Trophoblast cell (in vitro differentiated cells and primary cell): ENCODE data around the gene MARCHF7.

Source experiments
- DNase-seq, 2 donors: peaks; one replicate each; pipeline ENCODE4 v3.0.0-alpha.2; 2016
- H2AFZ ChIP-seq: 2 replicates; pipeline ENCODE4 v1.6.1; 2013; ENCODE audit warnings: low read length, moderate library complexity, mild to moderate bottlenecking; ENCODE audit not compliant: insufficient read depth, poor library complexity
- H2AK5ac ChIP-seq: 2 replicates; pipeline ENCODE4 v1.6.1; 2013; ENCODE audit warnings: mild to moderate bottlenecking, low read length
- H2BK120ac ChIP-seq: 2 replicates; pipeline ENCODE4 v1.6.1; 2013; ENCODE audit warnings: low read length, mild to moderate bottlenecking, moderate library complexity; ENCODE audit not compliant: insufficient read depth, poor library complexity
- H2BK12ac ChIP-seq: 2 replicates; pipeline ENCODE4 v1.6.1; 2013; ENCODE audit warnings: mild to moderate bottlenecking, low read length, moderate library complexity
- H2BK5ac ChIP-seq: 2 replicates; pipeline ENCODE4 v1.6.1; 2013; ENCODE audit warnings: low read length, low read depth, moderate library complexity, mild to moderate bottlenecking; ENCODE audit not compliant: poor library complexity
- H3K14ac ChIP-seq: 2 replicates; pipeline ENCODE4 v1.6.1; 2013; ENCODE audit warnings: mild to moderate bottlenecking, low read length
- H3K18ac ChIP-seq: 2 replicates; pipeline ENCODE4 v1.6.1; 2013; ENCODE audit warnings: mild to moderate bottlenecking, low read length
- H3K23ac ChIP-seq: 2 replicates; pipeline ENCODE4 v1.6.1; 2013; ENCODE audit warnings: low read length
- H3K27ac ChIP-seq: 2 replicates; pipeline ENCODE4 v1.5.1; 2013; ENCODE audit warnings: low read depth, mild to moderate bottlenecking, inconsistent platforms, low read length, moderate library complexity
- H3K27me3 ChIP-seq: 2 replicates; pipeline ENCODE4 v1.6.1; 2013; ENCODE audit warnings: inconsistent platforms, mild to moderate bottlenecking, low read length, moderate library complexity; ENCODE audit not compliant: insufficient read depth
- H3K36me3 ChIP-seq, 2 experiments: 1 replicate in 1 of 2; 2 replicates in 1 of 2; pipeline ENCODE4 v1.6.1; 2013; ENCODE audit warnings: low read length in 2 of 2, mild to moderate bottlenecking in 2 of 2, moderate library complexity in 1 of 2; ENCODE audit not compliant: insufficient read depth in 2 of 2, control insufficient read depth in 1 of 2
- H3K4ac ChIP-seq: 2 replicates; pipeline ENCODE4 v1.6.1; 2013; ENCODE audit warnings: low read depth, mild to moderate bottlenecking, low read length, moderate library complexity
- H3K4me1 ChIP-seq, 2 experiments: 1 replicate in 1 of 2; 2 replicates in 1 of 2; pipeline ENCODE4 v1.6.1; 2013; ENCODE audit warnings: low read length in 2 of 2, mild to moderate bottlenecking in 2 of 2, moderate library complexity in 1 of 2; ENCODE audit not compliant: insufficient read depth in 2 of 2, control insufficient read depth in 1 of 2
- H3K4me2 ChIP-seq: 2 replicates; pipeline ENCODE4 v1.6.1; 2013; ENCODE audit warnings: inconsistent platforms, mild to moderate bottlenecking, low read length, moderate library complexity
- H3K4me3 ChIP-seq: 2 replicates; pipeline ENCODE4 v1.5.1; 2013; ENCODE audit warnings: mild to moderate bottlenecking, low read depth, low read length, inconsistent platforms
- H3K79me1 ChIP-seq: one replicate; pipeline ENCODE4 v1.6.1; 2013; ENCODE audit warnings: low read length
- H3K79me2 ChIP-seq: 2 replicates; pipeline ENCODE4 v1.6.1; 2013; ENCODE audit warnings: low read length, mild to moderate bottlenecking; ENCODE audit not compliant: control insufficient read depth, insufficient read depth, poor library complexity
- H3K9ac ChIP-seq: 2 replicates; pipeline ENCODE4 v1.6.1; 2013; ENCODE audit warnings: mild to moderate bottlenecking, low read length
- H3K9me3 ChIP-seq: 2 replicates; pipeline ENCODE4 v1.6.1; 2013; ENCODE audit warnings: low read depth, mild to moderate bottlenecking, control low read depth, inconsistent platforms, low read length; ENCODE audit not compliant: insufficient read depth
- H4K12ac ChIP-seq: 2 replicates; pipeline ENCODE4 v1.6.1; 2013; ENCODE audit warnings: low read depth, mild to moderate bottlenecking, low read length, moderate library complexity
- H4K8ac ChIP-seq: 2 replicates; pipeline ENCODE4 v1.6.1; 2013; ENCODE audit warnings: low read depth, mild to moderate bottlenecking, low read length, moderate library complexity
- H4K91ac ChIP-seq: one replicate; pipeline ENCODE4 v1.6.1; 2013; ENCODE audit warnings: low read depth, mild to moderate bottlenecking, low read length, moderate library complexity
- WGBS: extraction: QIAGEN DNeasy Blood & Tissue Kit; methylation state at CpG from one replicate; pipeline ENCODE4 v1.1.7; 2013; ENCODE audit warnings: missing lambda C conversion rate; ENCODE audit not compliant: insufficient read length, insufficient coverage; ENCODE audit errors: extremely low coverage; 5-methylcytosine and 5-hydroxymethylcytosine counted together

MARCHF7 gene

DNA sequence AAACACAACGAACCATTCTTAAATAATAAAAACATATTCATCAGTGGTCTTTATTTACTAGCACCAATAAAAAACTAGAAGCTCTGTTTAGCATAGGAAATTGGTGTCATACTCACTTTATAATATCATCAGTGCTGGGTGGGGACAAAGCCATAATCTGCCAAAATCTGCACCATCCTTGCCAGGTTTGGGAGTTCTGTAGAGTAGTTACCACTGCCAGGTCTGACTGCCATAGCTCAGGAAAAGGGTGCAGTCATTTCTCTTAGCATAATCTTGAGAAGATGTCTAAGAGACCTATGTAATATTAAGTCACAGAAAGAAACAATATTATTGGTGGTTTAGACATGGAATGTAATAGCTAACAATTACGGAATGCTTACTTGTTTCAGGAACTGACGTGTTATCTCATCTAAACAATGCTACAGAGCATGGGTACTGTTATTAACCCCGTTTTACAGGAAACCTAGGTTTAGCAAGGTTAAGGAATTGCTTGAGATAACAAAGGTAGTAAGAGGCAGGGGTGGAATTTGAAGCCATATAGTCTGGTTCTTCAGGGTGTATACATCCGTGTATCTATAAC, 1.6 kb upstream of the MARCHF7 start:
- Histone ChIP-seq H2AK5ac (no peak overlapping the region), H3K27me3 (no peaks in the 10 kb centered on the region), H3K4me1 (peaks cover 2 to 7% of the 10 kb centered on the region in 2 experiments), H3K27ac (no peak overlapping the region), H3K4me3 (no peak overlapping the region), H3K9ac (no peak overlapping the region), H2BK5ac (no peak overlapping the region), H3K23ac (no peak overlapping the region), H3K4ac (no peak overlapping the region), H2BK120ac (no peak overlapping the region), H4K91ac (no peak overlapping the region), H4K8ac (no peak overlapping the region), H3K36me3 (peaks cover 5 to 6% of the 10 kb centered on the region in 2 experiments), H2BK12ac (no peak overlapping the region), H3K4me2 (no peak overlapping the region), H3K79me1 (peaks cover 10% of the 10 kb centered on the region), H3K9me3 (no peaks in the 10 kb centered on the region), H3K18ac (no peak overlapping the region), H3K14ac (no peak overlapping the region), H4K12ac (no peak overlapping the region), H3K79me2 (peaks cover 16% of the 10 kb centered on the region), H2AFZ (no peak overlapping the region)
- WGBS = no CpG with 5 or more reads among the region's 5 CpGs
- peak; percentile 71 to 97 for DNase-seq

DNA sequence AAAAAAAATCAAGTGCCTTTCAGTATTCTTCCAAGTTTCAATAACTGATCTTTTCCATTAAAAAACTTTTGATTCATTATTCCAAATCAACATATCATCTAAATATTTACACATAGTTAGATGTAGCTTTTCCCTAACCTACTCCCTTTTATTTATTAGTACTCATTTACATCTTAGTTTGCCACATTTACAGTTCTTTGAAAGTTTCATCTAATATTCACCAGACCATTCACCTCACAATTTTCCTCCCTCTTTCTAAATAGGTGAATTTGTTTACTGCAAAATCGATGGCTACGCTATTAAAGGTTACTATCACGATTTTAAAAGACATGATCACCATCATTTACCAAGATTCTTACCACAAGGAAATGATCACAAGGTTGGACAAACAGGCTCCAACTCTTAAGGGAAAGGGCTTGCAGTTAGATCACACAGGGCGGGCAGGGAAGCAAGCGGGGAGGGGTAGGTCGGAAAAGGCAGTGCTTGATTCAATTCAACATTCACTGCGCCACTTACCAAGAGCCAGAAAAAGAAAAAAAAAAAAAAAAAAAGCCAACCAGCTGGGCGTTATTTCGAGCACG, 654 bp upstream of the MARCHF7 start:
- H3K14ac ChIP-seq = no peak overlapping the region
- no peak overlapping the region for H2BK120ac ChIP-seq
- no peak for DNase-seq
- peak overlapping the region; percentile 57 for H3K4me3 ChIP-seq
- no peak overlapping the region for H3K9ac ChIP-seq
- no peak overlapping the region for H2BK12ac ChIP-seq
- WGBS = no CpG with 5 or more reads among the region's 10 CpGs
- peak overlapping the region; percentile 70 for H3K27ac ChIP-seq
- peak overlapping the region; percentile 54 for H4K8ac ChIP-seq
- H3K23ac ChIP-seq = no peak overlapping the region
- no peak overlapping the region for H2AK5ac ChIP-seq
- no peaks in the 10 kb centered on the region for H3K27me3 ChIP-seq
- peaks cover 9 to 10% of the 10 kb centered on the region in 2 experiments for H3K36me3 ChIP-seq
- peaks cover 6 to 11% of the 10 kb centered on the region in 2 experiments for H3K4me1 ChIP-seq
- H3K18ac ChIP-seq = no peak overlapping the region
- peaks cover 10% of the 10 kb centered on the region for H3K79me1 ChIP-seq
- H3K79me2 ChIP-seq = peaks cover 19% of the 10 kb centered on the region
- H3K4me2 ChIP-seq = peak overlapping the region; percentile 53
- H2BK5ac ChIP-seq = no peak overlapping the region
- no peak overlapping the region for H3K4ac ChIP-seq
- no peaks in the 10 kb centered on the region for H3K9me3 ChIP-seq
- H4K12ac ChIP-seq = no peak overlapping the region
- H2AFZ ChIP-seq = no peak overlapping the region
- no peak overlapping the region for H4K91ac ChIP-seq

DNA sequence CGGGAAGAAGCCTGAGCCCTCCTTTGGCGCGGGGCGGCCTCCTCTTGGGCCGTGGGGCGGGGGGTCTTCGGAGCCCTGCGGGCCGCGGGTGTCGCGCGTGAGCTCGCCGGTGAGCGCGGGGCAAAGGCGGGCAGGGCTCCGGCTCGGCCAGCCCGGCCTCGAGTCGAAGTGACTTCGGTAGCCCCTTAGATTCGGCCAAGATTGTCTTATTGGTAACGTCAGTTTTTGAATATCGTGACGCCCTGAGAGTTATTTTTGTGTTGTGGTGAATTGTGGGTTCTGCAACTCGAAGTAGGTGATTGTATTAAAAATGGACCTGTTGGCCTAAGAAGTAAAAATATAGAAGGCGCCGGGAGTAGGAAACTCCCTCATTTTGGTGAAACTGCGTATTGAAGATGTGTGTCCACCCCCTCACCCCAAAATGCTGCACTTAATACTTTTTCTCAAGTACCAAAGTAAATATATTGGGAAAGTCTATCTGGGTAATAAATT, 669 bp downstream of the MARCHF7 start:
- Histone ChIP-seq H3K79me2 (peaks cover 22% of the 10 kb centered on the region), H2AK5ac (peak overlapping the region; percentile 88), H3K23ac (no peak overlapping the region), H3K14ac (peak overlapping the region; percentile 98), H3K27ac (peak overlapping the region; percentile 99), H3K4me3 (peak overlapping the region; percentile 100), H3K4me1 (peaks cover 6 to 11% of the 10 kb centered on the region in 2 experiments), H3K18ac (peak overlapping the region; percentile 98), H4K91ac (peak overlapping the region; percentile 97), H4K8ac (peak overlapping the region; percentile 96), H3K4me2 (peak overlapping the region; percentile 64), H2BK120ac (peak overlapping the region; percentile 95), H3K9me3 (no peaks in the 10 kb centered on the region), H3K9ac (peak overlapping the region; percentile 100), H3K36me3 (peaks cover 9 to 14% of the 10 kb centered on the region in 2 experiments), H3K27me3 (no peaks in the 10 kb centered on the region), H3K79me1 (peaks cover 10% of the 10 kb centered on the region), H4K12ac (peak overlapping the region; percentile 91), H2BK5ac (peak overlapping the region; percentile 99), H3K4ac (peak overlapping the region; percentile 99), H2BK12ac (no peak overlapping the region), H2AFZ (peak overlapping the region; percentile 4)
- no peak for DNase-seq
- WGBS = no CpG with 5 or more reads among the region's 32 CpGs

DNA sequence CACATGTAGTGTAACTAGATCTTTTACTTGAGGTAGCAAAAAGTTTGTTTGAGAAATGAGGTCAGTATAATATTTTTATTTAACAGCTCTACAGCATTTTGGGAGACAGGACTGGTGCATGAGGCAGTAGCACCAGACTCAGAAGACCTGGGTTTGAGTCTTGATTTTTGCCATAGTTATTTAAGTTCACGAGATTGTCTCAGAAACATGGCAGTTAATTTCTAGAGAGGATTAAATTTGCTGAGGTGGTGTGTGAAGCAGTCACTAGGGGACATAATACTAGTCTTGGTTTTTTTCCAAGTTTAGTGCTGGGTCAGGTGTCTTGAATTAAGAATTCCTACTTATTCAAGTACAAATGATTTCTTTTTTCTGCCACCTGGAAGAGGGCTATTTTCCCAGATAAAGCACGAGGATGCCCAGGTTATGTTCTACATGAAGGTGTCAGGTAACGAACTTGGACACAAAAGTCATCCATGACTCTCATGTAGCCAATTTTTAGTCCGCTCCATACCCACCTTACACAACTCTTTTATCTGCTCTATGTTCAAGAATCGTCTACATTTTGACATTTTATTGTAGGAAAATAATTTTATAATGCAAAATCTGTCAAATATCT, 1.4 kb downstream of the MARCHF7 start:
- peak overlapping the region; percentile 97 for H3K4ac ChIP-seq
- WGBS = no CpG with 5 or more reads among the region's 5 CpGs

More for the DNA sequence above, 1.4 kb downstream of the MARCHF7 start:
- no peak overlapping the region for H4K8ac ChIP-seq
- H4K12ac ChIP-seq = no peak overlapping the region
- no peak overlapping the region for H2BK5ac ChIP-seq
- no peak overlapping the region for H2AK5ac ChIP-seq
- H2BK120ac ChIP-seq = no peak overlapping the region
- H3K14ac ChIP-seq = no peak overlapping the region
- H3K79me1 ChIP-seq = peaks cover 10% of the 10 kb centered on the region
- H3K4me3 ChIP-seq = no peak overlapping the region
- H2BK12ac ChIP-seq = no peak overlapping the region
- H3K18ac ChIP-seq = no peak overlapping the region
- H3K9ac ChIP-seq = peak overlapping the region; percentile 83
- H2AFZ ChIP-seq = no peak overlapping the region
- H3K4me1 ChIP-seq = peaks cover 6 to 11% of the 10 kb centered on the region in 2 experiments
- H3K36me3 ChIP-seq = peaks cover 9 to 14% of the 10 kb centered on the region in 2 experiments
- peaks cover 23% of the 10 kb centered on the region for H3K79me2 ChIP-seq
- H3K27ac ChIP-seq = no peak overlapping the region
- no peaks in the 10 kb centered on the region for H3K27me3 ChIP-seq
- no peaks in the 10 kb centered on the region for H3K9me3 ChIP-seq
- no peak overlapping the region for H4K91ac ChIP-seq
- peak overlapping the region; percentile 98 for H3K4me2 ChIP-seq
- DNase-seq = peak in 1 of 2 donors; percentile 20
- no peak overlapping the region for H3K23ac ChIP-seq
